Neural cell (in vitro differentiated cells): ENCODE results near the gene NDFIP1.

ENCODE experiments used
- EP300 ChIP-seq: fragments of 450-650 bp; conservative IDR thresholded peaks from 2 replicates; pipeline ENCODE4 v1.6.1; 2014; ENCODE audit warnings: antibody characterized with exemption, mild to moderate bottlenecking, moderate library complexity; ENCODE audit not compliant: poor library complexity, severe bottlenecking
- TF ChIP-seq, protein P1 (sequence below): fragments of 450-650 bp; IDR thresholded peaks from 2 replicates; pipeline ENCODE4 v1.5.1; 2014; ENCODE audit warnings: antibody characterized with exemption, mild to moderate bottlenecking, moderate library complexity; ENCODE audit not compliant: poor library complexity, severe bottlenecking

DNA sequence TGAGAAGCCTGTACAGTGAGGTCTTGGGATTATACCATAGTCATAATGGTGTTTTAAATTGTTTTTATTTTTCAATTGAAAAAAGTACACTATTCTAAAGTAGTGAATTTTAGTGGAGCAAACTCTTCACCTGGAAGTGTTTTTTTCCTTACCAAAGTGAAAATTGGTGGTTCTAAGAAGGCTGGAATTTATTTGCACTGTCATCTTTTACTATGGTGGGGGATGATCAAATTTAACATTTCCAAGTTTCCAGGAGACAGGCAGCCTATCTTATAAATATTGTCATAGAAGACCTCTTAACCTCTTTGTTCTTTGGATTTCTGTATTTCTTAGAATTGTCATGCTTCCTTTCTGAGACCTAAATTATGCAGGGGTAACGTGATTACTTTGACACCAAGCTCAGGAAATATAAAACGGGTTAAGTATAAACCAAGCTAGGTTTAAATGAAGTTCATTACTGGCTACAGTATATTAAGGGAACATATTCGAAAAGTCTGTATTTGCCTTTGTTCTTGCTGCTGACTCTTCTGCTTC lies 20.2 kb downstream of the NDFIP1 start:
- TF ChIP-seq, protein P1, sequence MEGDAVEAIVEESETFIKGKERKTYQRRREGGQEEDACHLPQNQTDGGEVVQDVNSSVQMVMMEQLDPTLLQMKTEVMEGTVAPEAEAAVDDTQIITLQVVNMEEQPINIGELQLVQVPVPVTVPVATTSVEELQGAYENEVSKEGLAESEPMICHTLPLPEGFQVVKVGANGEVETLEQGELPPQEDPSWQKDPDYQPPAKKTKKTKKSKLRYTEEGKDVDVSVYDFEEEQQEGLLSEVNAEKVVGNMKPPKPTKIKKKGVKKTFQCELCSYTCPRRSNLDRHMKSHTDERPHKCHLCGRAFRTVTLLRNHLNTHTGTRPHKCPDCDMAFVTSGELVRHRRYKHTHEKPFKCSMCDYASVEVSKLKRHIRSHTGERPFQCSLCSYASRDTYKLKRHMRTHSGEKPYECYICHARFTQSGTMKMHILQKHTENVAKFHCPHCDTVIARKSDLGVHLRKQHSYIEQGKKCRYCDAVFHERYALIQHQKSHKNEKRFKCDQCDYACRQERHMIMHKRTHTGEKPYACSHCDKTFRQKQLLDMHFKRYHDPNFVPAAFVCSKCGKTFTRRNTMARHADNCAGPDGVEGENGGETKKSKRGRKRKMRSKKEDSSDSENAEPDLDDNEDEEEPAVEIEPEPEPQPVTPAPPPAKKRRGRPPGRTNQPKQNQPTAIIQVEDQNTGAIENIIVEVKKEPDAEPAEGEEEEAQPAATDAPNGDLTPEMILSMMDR: no peak
- no peak for TF ChIP-seq EP300
